Measurements from ENCODE around the gene HIPK2.

The HIPK2 gene

DNA sequence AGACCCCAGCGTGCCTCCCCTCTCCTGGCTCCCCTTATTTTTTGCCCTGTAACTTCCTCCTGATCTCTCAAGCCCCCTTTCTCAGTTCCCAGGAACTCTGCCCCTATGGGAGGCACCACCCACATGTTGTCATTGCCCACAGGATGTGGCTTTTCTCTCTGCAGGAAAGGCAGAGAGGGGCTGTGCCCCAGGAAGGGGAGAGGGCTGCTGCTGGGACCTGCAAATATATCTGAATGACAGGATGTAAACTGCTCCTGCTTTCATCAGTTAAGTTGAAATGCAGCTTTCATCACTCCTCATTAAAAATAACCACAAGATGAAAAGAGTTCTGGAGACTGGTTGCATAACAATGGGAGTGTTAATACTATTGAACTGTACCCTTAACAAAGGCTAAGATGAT lies 151.0 kb downstream of the HIPK2 start:
- no peak for ATAC-seq
- TF ChIP-seq, protein P1, sequence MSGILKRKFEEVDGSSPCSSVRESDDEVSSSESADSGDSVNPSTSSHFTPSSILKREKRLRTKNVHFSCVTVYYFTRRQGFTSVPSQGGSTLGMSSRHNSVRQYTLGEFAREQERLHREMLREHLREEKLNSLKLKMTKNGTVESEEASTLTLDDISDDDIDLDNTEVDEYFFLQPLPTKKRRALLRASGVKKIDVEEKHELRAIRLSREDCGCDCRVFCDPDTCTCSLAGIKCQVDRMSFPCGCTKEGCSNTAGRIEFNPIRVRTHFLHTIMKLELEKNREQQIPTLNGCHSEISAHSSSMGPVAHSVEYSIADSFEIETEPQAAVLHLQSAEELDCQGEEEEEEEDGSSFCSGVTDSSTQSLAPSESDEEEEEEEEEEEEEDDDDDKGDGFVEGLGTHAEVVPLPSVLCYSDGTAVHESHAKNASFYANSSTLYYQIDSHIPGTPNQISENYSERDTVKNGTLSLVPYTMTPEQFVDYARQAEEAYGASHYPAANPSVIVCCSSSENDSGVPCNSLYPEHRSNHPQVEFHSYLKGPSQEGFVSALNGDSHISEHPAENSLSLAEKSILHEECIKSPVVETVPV (CRISPR knock-in tag; IDR thresholded peaks at IDR 0.05), result no peak
- TF ChIP-seq CSDC2 (CRISPR knock-in tag; IDR thresholded peaks at IDR 0.05) (no peak), POU6F1 (CRISPR knock-in tag; IDR thresholded peaks at IDR 0.05; ENCODE audit: borderline replicate concordance, low read depth) (no peak), PATZ1 (CRISPR knock-in tag; IDR thresholded peaks at IDR 0.05; ENCODE audit: borderline replicate concordance) (no peak), OSR1 (CRISPR knock-in tag; IDR thresholded peaks at IDR 0.05) (no peak), TOX (CRISPR knock-in tag; IDR thresholded peaks at IDR 0.05; ENCODE audit: borderline replicate concordance) (no peak), RARB (CRISPR knock-in tag; IDR thresholded peaks at IDR 0.05) (no peak), PPARA (CRISPR knock-in tag; IDR thresholded peaks at IDR 0.05; ENCODE audit: borderline replicate concordance) (no peak), ZFP30 (CRISPR knock-in tag; IDR thresholded peaks at IDR 0.05) (no peak), TSHZ2 (CRISPR knock-in tag; IDR thresholded peaks at IDR 0.05) (no peak), BACH2 (CRISPR knock-in tag; IDR thresholded peaks at IDR 0.05; ENCODE audit: borderline replicate concordance) (no peak), GLIS3 (CRISPR knock-in tag; IDR thresholded peaks at IDR 0.05) (no peak), ZNF8 (CRISPR knock-in tag; IDR thresholded peaks at IDR 0.05) (no peak), ARNTL (CRISPR knock-in tag; IDR thresholded peaks at IDR 0.05; ENCODE audit: borderline replicate concordance, low read depth) (no peak), ZNF70 (CRISPR knock-in tag; IDR thresholded peaks at IDR 0.05) (no peak), ZC3H10 (CRISPR knock-in tag; IDR thresholded peaks at IDR 0.05) (no peak)

DNA sequence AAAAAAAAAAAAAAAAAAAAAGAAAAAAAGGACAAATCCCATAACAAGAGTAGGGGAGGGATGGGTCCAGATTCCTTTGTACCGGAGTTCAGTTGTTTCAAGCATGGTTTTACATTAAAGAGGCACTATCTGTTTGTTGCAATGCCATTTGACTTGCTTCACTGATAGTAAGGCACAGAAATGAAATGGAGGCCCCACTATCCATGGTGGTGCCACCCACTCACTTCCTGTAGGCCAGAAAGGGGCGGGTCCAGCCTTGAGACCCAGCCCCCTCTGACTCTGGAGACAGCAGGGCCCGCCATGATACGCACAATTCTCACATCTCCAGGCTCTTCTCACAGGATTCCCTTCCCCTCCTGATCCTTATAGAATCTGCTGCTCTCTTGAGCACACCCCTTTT lies 154.3 kb downstream of the HIPK2 start:
- no peak for ATAC-seq
- no peak for TF ChIP-seq ZFP3 (CRISPR knock-in tag; IDR thresholded peaks at IDR 0.05)
- no peak for TF ChIP-seq TOX (CRISPR knock-in tag; IDR thresholded peaks at IDR 0.05; ENCODE audit: borderline replicate concordance)
- no peak for TF ChIP-seq PPARA (CRISPR knock-in tag; IDR thresholded peaks at IDR 0.05; ENCODE audit: borderline replicate concordance)
- TF ChIP-seq ZNF565 (CRISPR knock-in tag; conservative IDR thresholded peaks at IDR 0.05; ENCODE audit: low read depth), result no peak
- TF ChIP-seq ZNF70 (CRISPR knock-in tag; IDR thresholded peaks at IDR 0.05), result no peak
- TF ChIP-seq PATZ1 (CRISPR knock-in tag; IDR thresholded peaks at IDR 0.05; ENCODE audit: borderline replicate concordance), result no peak
- no peak for TF ChIP-seq ZC3H10 (CRISPR knock-in tag; IDR thresholded peaks at IDR 0.05)
- no peak for TF ChIP-seq ZFP30 (CRISPR knock-in tag; IDR thresholded peaks at IDR 0.05)
- no peak for TF ChIP-seq TCF4 (CRISPR knock-in tag; IDR thresholded peaks at IDR 0.05; ENCODE audit: borderline replicate concordance)
- TF ChIP-seq ESRRG (CRISPR knock-in tag; IDR thresholded peaks at IDR 0.05), result no peak
- no peak for TF ChIP-seq TSHZ2 (CRISPR knock-in tag; IDR thresholded peaks at IDR 0.05)
- TF ChIP-seq OSR1 (CRISPR knock-in tag; IDR thresholded peaks at IDR 0.05), result no peak
- TF ChIP-seq POU6F1 (CRISPR knock-in tag; IDR thresholded peaks at IDR 0.05; ENCODE audit: borderline replicate concordance, low read depth), result no peak
- TF ChIP-seq BACH2 (CRISPR knock-in tag; IDR thresholded peaks at IDR 0.05; ENCODE audit: borderline replicate concordance), result no peak
- no peak for TF ChIP-seq ZNF8 (CRISPR knock-in tag; IDR thresholded peaks at IDR 0.05)
- no peak for TF ChIP-seq RARB (CRISPR knock-in tag; IDR thresholded peaks at IDR 0.05)
- no peak for TF ChIP-seq ARNTL (CRISPR knock-in tag; IDR thresholded peaks at IDR 0.05; ENCODE audit: borderline replicate concordance, low read depth)
- TF ChIP-seq, protein P1 (CRISPR knock-in tag; IDR thresholded peaks at IDR 0.05), result no peak
